Measurements from ENCODE around the gene GPX3.

The GPX3 gene

GRCh38 chr5:151029179-151030055 is 9.0 kb downstream of the GPX3 start:
- Histone ChIP-seq H3K4me1 (ENCODE audit: control insufficient read depth, low read depth, low read length) (no peaks in the 10 kb centered on the region), H4K8ac (ENCODE audit: low read depth, low read length) (no peak overlapping the region), H2BK120ac (ENCODE audit: low read depth, low read length) (no peak overlapping the region), H3K4me2 (ENCODE audit: low read length) (no peak overlapping the region), H3K23ac (ENCODE audit: low read length) (no peak overlapping the region), H2BK5ac (ENCODE audit: low read length) (no peak overlapping the region), H3K36me3 (ENCODE audit: control insufficient read depth, insufficient read depth, low read length) (peaks cover 2% of the 10 kb centered on the region), H3K4ac (ENCODE audit: low read depth, low read length) (no peak overlapping the region), H3K79me1 (ENCODE audit: low read length) (no peaks in the 10 kb centered on the region), H3K27ac (ENCODE audit: low read depth, low read length) (no peak overlapping the region), H4K5ac (ENCODE audit: low read length) (no peak overlapping the region), H3K18ac (ENCODE audit: low read length) (no peak overlapping the region), H2BK15ac (replicated peaks; ENCODE audit: low read depth) (no peak overlapping the region), H3K9ac (ENCODE audit: low read length) (no peak overlapping the region), H3K79me2 (ENCODE audit: control insufficient read depth, insufficient read depth, low read length) (no peaks in the 10 kb centered on the region), H3K27me3 (ENCODE audit: insufficient read depth, low read length, poor library complexity) (no peaks in the 10 kb centered on the region), H3K4me3 (ENCODE audit: low read length) (no peak overlapping the region), H2AK5ac (ENCODE audit: low read length) (no peak overlapping the region), H3K56ac (ENCODE audit: low read length) (no peak overlapping the region)
- DNase-seq, result no peak
- no CpG with 5 or more reads among the region's 9 CpGs for WGBS (ENCODE audit: extremely low coverage, insufficient coverage, low lambda C conversion rate)

DNA sequence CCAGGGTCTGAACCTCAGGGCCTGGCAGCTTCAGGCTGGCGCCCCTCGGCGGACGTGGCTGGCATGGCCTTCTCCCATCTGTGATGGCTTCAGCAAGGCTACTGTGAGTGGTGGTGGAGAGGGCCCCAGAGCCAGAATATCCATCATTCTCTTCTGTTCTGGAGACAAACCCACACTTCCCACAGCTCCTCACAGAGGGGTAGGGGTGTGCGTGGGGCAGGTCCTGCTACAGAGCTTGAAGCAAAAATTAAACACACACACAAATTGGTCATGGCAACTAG is 9.6 kb downstream of the GPX3 start:
- Histone ChIP-seq H3K4me2 (ENCODE audit: low read length) (no peak overlapping the region), H4K8ac (ENCODE audit: low read depth, low read length) (no peak overlapping the region), H2AK5ac (ENCODE audit: low read length) (no peak overlapping the region), H3K56ac (ENCODE audit: low read length) (no peak overlapping the region), H3K79me1 (ENCODE audit: low read length) (no peaks in the 10 kb centered on the region), H3K36me3 (ENCODE audit: control insufficient read depth, insufficient read depth, low read length) (peaks cover 2% of the 10 kb centered on the region), H3K18ac (ENCODE audit: low read length) (no peak overlapping the region), H2BK120ac (ENCODE audit: low read depth, low read length) (no peak overlapping the region), H2BK15ac (replicated peaks; ENCODE audit: low read depth) (no peak overlapping the region), H3K79me2 (ENCODE audit: control insufficient read depth, insufficient read depth, low read length) (no peaks in the 10 kb centered on the region), H3K23ac (ENCODE audit: low read length) (no peak overlapping the region), H3K9ac (ENCODE audit: low read length) (no peak overlapping the region), H3K4me3 (ENCODE audit: low read length) (no peak overlapping the region), H3K4me1 (ENCODE audit: control insufficient read depth, low read depth, low read length) (no peaks in the 10 kb centered on the region), H4K5ac (ENCODE audit: low read length) (no peak overlapping the region), H3K4ac (ENCODE audit: low read depth, low read length) (no peak overlapping the region), H3K27me3 (ENCODE audit: insufficient read depth, low read length, poor library complexity) (no peaks in the 10 kb centered on the region), H3K27ac (ENCODE audit: low read depth, low read length) (no peak overlapping the region), H2BK5ac (ENCODE audit: low read length) (no peak overlapping the region)
- WGBS (ENCODE audit: extremely low coverage, insufficient coverage, low lambda C conversion rate), result no CpG with 5 or more reads among the region's 5 CpGs
- no peak for DNase-seq

DNA sequence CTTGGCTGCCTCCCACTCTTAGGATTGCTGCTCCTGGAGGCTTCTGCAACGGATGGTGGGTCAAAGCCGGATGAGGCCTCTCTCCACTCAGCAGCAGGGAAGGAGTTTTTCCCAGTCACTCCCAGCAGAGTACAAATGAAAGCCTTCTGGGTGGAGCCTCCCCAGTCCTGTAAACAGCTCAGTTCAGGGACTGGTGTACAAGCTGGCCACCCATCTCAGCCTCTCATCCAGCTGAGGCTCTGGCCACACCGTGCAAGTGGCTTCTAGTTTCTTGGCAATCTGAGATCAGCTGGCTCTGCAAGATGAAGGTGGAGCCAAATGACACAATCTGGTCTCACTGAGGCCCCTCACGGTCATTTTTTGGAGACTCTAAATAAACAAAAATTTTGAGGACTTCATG is 10.0 kb downstream of the GPX3 start:
- no peak overlapping the region for H3K23ac ChIP-seq (ENCODE audit: low read length)
- no peak overlapping the region for H4K8ac ChIP-seq (ENCODE audit: low read depth, low read length)
- H3K4ac ChIP-seq (ENCODE audit: low read depth, low read length), result no peak overlapping the region
- no peak overlapping the region for H3K27ac ChIP-seq (ENCODE audit: low read depth, low read length)
- no peaks in the 10 kb centered on the region for H3K79me1 ChIP-seq (ENCODE audit: low read length)
- peaks cover 2% of the 10 kb centered on the region for H3K36me3 ChIP-seq (ENCODE audit: control insufficient read depth, insufficient read depth, low read length)
- H4K5ac ChIP-seq (ENCODE audit: low read length), result no peak overlapping the region
- no peak overlapping the region for H2BK5ac ChIP-seq (ENCODE audit: low read length)
- no CpG with 5 or more reads among the region's 4 CpGs for WGBS (ENCODE audit: extremely low coverage, insufficient coverage, low lambda C conversion rate)
- no peaks in the 10 kb centered on the region for H3K79me2 ChIP-seq (ENCODE audit: control insufficient read depth, insufficient read depth, low read length)
- H3K18ac ChIP-seq (ENCODE audit: low read length), result no peak overlapping the region
- no peak overlapping the region for H2BK120ac ChIP-seq (ENCODE audit: low read depth, low read length)
- no peak overlapping the region for H3K56ac ChIP-seq (ENCODE audit: low read length)
- no peaks in the 10 kb centered on the region for H3K4me1 ChIP-seq (ENCODE audit: control insufficient read depth, low read depth, low read length)
- H2BK15ac ChIP-seq (replicated peaks; ENCODE audit: low read depth), result no peak overlapping the region
- no peak overlapping the region for H2AK5ac ChIP-seq (ENCODE audit: low read length)
- no peak overlapping the region for H3K4me3 ChIP-seq (ENCODE audit: low read length)
- DNase-seq, result no peak
- no peaks in the 10 kb centered on the region for H3K27me3 ChIP-seq (ENCODE audit: insufficient read depth, low read length, poor library complexity)
- H3K4me2 ChIP-seq (ENCODE audit: low read length), result no peak overlapping the region
- H3K9ac ChIP-seq (ENCODE audit: low read length), result no peak overlapping the region

DNA sequence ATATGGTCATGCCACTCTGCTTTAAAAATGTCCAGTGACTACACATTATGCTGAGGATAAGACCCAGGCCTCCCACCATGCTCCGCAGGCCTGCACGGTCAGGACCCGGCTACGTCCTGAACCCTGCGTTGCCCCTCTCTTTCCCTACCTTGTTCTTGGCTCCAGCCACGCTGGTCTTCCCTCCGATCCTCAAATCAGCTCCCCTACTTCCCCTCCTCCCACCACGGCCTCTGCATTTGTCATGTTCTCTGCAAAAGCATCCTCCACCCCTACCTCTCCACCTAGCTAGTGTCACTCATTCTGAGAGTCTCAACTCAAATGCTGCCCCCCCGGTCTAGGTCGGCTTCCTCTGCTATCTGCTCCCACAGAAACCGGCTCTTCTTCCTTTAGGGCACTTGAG is 11.2 kb downstream of the GPX3 start:
- Histone ChIP-seq H3K4me1 (ENCODE audit: control insufficient read depth, low read depth, low read length) (no peaks in the 10 kb centered on the region), H3K18ac (ENCODE audit: low read length) (no peak overlapping the region), H4K8ac (ENCODE audit: low read depth, low read length) (no peak overlapping the region), H3K4me3 (ENCODE audit: low read length) (no peak overlapping the region), H2BK15ac (replicated peaks; ENCODE audit: low read depth) (no peak overlapping the region), H3K79me2 (ENCODE audit: control insufficient read depth, insufficient read depth, low read length) (no peaks in the 10 kb centered on the region), H3K4me2 (ENCODE audit: low read length) (no peak overlapping the region), H3K27ac (ENCODE audit: low read depth, low read length) (no peak overlapping the region), H3K36me3 (ENCODE audit: control insufficient read depth, insufficient read depth, low read length) (peaks cover 4% of the 10 kb centered on the region), H3K9ac (ENCODE audit: low read length) (no peak overlapping the region), H3K23ac (ENCODE audit: low read length) (no peak overlapping the region), H3K27me3 (ENCODE audit: insufficient read depth, low read length, poor library complexity) (no peaks in the 10 kb centered on the region), H2BK120ac (ENCODE audit: low read depth, low read length) (no peak overlapping the region), H3K4ac (ENCODE audit: low read depth, low read length) (no peak overlapping the region), H2AK5ac (ENCODE audit: low read length) (no peak overlapping the region), H3K56ac (ENCODE audit: low read length) (no peak overlapping the region), H3K79me1 (ENCODE audit: low read length) (no peaks in the 10 kb centered on the region), H4K5ac (ENCODE audit: low read length) (no peak overlapping the region), H2BK5ac (ENCODE audit: low read length) (no peak overlapping the region)
- no CpG with 5 or more reads among the region's 11 CpGs for WGBS (ENCODE audit: extremely low coverage, insufficient coverage, low lambda C conversion rate)
- no peak for DNase-seq

- no peaks in the 10 kb centered on the region for H3K79me1 ChIP-seq (ENCODE audit: low read length)
- H3K4me2 ChIP-seq (ENCODE audit: low read length), result no peak overlapping the region
- H3K36me3 ChIP-seq (ENCODE audit: control insufficient read depth, insufficient read depth, low read length), result peaks cover 2% of the 10 kb centered on the region
- no peak overlapping the region for H3K23ac ChIP-seq (ENCODE audit: low read length)
- H2BK120ac ChIP-seq (ENCODE audit: low read depth, low read length), result no peak overlapping the region
- no CpG with 5 or more reads among the region's 14 CpGs for WGBS (ENCODE audit: extremely low coverage, insufficient coverage, low lambda C conversion rate)
- no peak overlapping the region for H2BK15ac ChIP-seq (replicated peaks; ENCODE audit: low read depth)
- no peak overlapping the region for H2BK5ac ChIP-seq (ENCODE audit: low read length)
- no peak overlapping the region for H3K4me3 ChIP-seq (ENCODE audit: low read length)
- H3K56ac ChIP-seq (ENCODE audit: low read length), result no peak overlapping the region
- H3K27ac ChIP-seq (ENCODE audit: low read depth, low read length), result no peak overlapping the region
- no peak overlapping the region for H2AK5ac ChIP-seq (ENCODE audit: low read length)
- no peak overlapping the region for H4K8ac ChIP-seq (ENCODE audit: low read depth, low read length)
- H3K4me1 ChIP-seq (ENCODE audit: control insufficient read depth, low read depth, low read length), result peaks cover 2% of the 10 kb centered on the region
- no peak overlapping the region for H3K9ac ChIP-seq (ENCODE audit: low read length)
- H3K27me3 ChIP-seq (ENCODE audit: insufficient read depth, low read length, poor library complexity), result no peaks in the 10 kb centered on the region
- H3K79me2 ChIP-seq (ENCODE audit: control insufficient read depth, insufficient read depth, low read length), result no peaks in the 10 kb centered on the region
- DNase-seq, result no peak
- no peak overlapping the region for H3K4ac ChIP-seq (ENCODE audit: low read depth, low read length)
- H3K18ac ChIP-seq (ENCODE audit: low read length), result no peak overlapping the region
- no peak overlapping the region for H4K5ac ChIP-seq (ENCODE audit: low read length)
Measured at GRCh38 chr5:151033217-151033934, 13.0 kb downstream of the GPX3 start.
